Measurements from ENCODE around the gene MOB2. TPM values are rescaled to one million over a fixed set of nuclear protein-coding genes. Genes with fewer than 3 reads are reported as not detected.

The MOB2 gene
- total and polyA plus RNA-seq, 8 donors: 13.7 to 30.4 (median 18.2) TPM

- Histone ChIP-seq H3K4me1 (peaks cover 0 to 12% (median 11%) of the 10 kb centered on the region in 3 donors), H3K36me3 (no peaks in the 10 kb centered on the region), H3K27me3 (no peaks in the 10 kb centered on the region), H3K27ac (no peak overlapping the region), H3K9me3 (no peaks in the 10 kb centered on the region), H3K4me3 (no peak overlapping the region)
- WGBS, 2 donors: 80 to 84% methylated on average over 9 of the region's 9 CpGs
- intact Hi-C loops (cut with DNase I): no loop called here
- ATAC-seq (no peak), FAIRE-seq (no peak), DNase-seq (no peak)
- no peak for TF ChIP-seq CTCF (IDR thresholded peaks at IDR 0.05)
These were observed 9.6 kb upstream of the MOB2 start for GRCh38 chr11:1496091-1496760.

GRCh38 chr11:1494650-1495049, 8.1 kb upstream of the MOB2 start:
- TF ChIP-seq CTCF (IDR thresholded peaks at IDR 0.05): no peak
- Histone ChIP-seq H3K27ac (no peak overlapping the region), H3K4me3 (no peak overlapping the region), H3K36me3 (no peaks in the 10 kb centered on the region), H3K27me3 (no peaks in the 10 kb centered on the region), H3K9me3 (no peaks in the 10 kb centered on the region), H3K4me1 (peaks cover 0 to 12% (median 11%) of the 10 kb centered on the region in 3 donors)
- intact Hi-C loops (cut with DNase I): no loop called here
- ATAC-seq (peak; percentile 81 to 88 (median 86)), DNase-seq (no peak), FAIRE-seq (no peak)
- WGBS, 2 donors: 19 to 29% methylated on average over 3 of the region's 3 CpGs

GRCh38 chr11:1493650-1494244, 7.2 kb upstream of the MOB2 start:
- no peak for DNase-seq
- intact Hi-C loops (cut with DNase I): no loop called here
- H3K4me3 ChIP-seq: no peak overlapping the region
- H3K27ac ChIP-seq: no peak overlapping the region
- H3K27me3 ChIP-seq: no peaks in the 10 kb centered on the region
- no peak for ATAC-seq
- no peaks in the 10 kb centered on the region for H3K9me3 ChIP-seq
- TF ChIP-seq CTCF (IDR thresholded peaks at IDR 0.05): no peak
- peaks cover 0 to 12% (median 11%) of the 10 kb centered on the region in 3 donors for H3K4me1 ChIP-seq
- 96 to 97% methylated on average over 3 of the region's 3 CpGs for WGBS, 2 donors
- FAIRE-seq: no peak
- no peaks in the 10 kb centered on the region for H3K36me3 ChIP-seq

GRCh38 chr11:1491379-1491778, 4.8 kb upstream of the MOB2 start:
- H3K4me1 ChIP-seq: peaks cover 5 to 12% (median 11%) of the 10 kb centered on the region in 3 donors
- H3K9me3 ChIP-seq: no peaks in the 10 kb centered on the region
- WGBS, 2 donors: 90 to 94% methylated on average over 12 of the region's 12 CpGs
- ATAC-seq (no peak), FAIRE-seq (no peak), DNase-seq (no peak)
- intact Hi-C loops (cut with DNase I): no loop called here
- no peak overlapping the region for H3K4me3 ChIP-seq
- no peaks in the 10 kb centered on the region for H3K27me3 ChIP-seq
- no peak for TF ChIP-seq CTCF (IDR thresholded peaks at IDR 0.05)
- H3K36me3 ChIP-seq: no peaks in the 10 kb centered on the region
- H3K27ac ChIP-seq: no peak overlapping the region

- peaks cover 5 to 14% (median 12%) of the 10 kb centered on the region in 3 donors for H3K4me1 ChIP-seq
- no peak overlapping the region for H3K27ac ChIP-seq
- no peaks in the 10 kb centered on the region for H3K9me3 ChIP-seq
- DNase-seq (no peak), FAIRE-seq (no peak), ATAC-seq (no peak)
- TF ChIP-seq CTCF (IDR thresholded peaks at IDR 0.05): no peak
- H3K27me3 ChIP-seq: no peaks in the 10 kb centered on the region
- intact Hi-C loops (cut with DNase I): no loop called here
- WGBS, 2 donors: 80 to 92% methylated on average over 7 of the region's 7 CpGs
- H3K36me3 ChIP-seq: no peaks in the 10 kb centered on the region
- H3K4me3 ChIP-seq: no peak overlapping the region
These were observed 4.1 kb upstream of the MOB2 start for GRCh38 chr11:1490651-1491050.

Data from pancreas (tissue), 10 donors.